ENCODE results near the gene LIX1. TPM values are rescaled to one million over a fixed set of nuclear protein-coding genes. Genes with fewer than 3 reads are reported as not detected.

Gene LIX1
- total and polyA plus RNA-seq, 12 donors, result 0.01 TPM; not detected in 11

- intact Hi-C loops (cut with DNase I), result no loop called here
- TF ChIP-seq, protein P1, sequence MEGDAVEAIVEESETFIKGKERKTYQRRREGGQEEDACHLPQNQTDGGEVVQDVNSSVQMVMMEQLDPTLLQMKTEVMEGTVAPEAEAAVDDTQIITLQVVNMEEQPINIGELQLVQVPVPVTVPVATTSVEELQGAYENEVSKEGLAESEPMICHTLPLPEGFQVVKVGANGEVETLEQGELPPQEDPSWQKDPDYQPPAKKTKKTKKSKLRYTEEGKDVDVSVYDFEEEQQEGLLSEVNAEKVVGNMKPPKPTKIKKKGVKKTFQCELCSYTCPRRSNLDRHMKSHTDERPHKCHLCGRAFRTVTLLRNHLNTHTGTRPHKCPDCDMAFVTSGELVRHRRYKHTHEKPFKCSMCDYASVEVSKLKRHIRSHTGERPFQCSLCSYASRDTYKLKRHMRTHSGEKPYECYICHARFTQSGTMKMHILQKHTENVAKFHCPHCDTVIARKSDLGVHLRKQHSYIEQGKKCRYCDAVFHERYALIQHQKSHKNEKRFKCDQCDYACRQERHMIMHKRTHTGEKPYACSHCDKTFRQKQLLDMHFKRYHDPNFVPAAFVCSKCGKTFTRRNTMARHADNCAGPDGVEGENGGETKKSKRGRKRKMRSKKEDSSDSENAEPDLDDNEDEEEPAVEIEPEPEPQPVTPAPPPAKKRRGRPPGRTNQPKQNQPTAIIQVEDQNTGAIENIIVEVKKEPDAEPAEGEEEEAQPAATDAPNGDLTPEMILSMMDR (IDR thresholded peaks at IDR 0.05), result no peak
- no peaks in the 10 kb centered on the region for H3K27me3 ChIP-seq
- H3K4me1 ChIP-seq, result peaks cover 0 to 6% (median 0%) of the 10 kb centered on the region in 9 donors
- no peaks in the 10 kb centered on the region for H3K36me3 ChIP-seq
- H3K9me3 ChIP-seq, result no peaks in the 10 kb centered on the region
- ATAC-seq (no peak), DNase-seq (no peak)
- WGBS, 2 donors, result 91 to 93% methylated on average over 5 of the region's 5 CpGs
- H3K27ac ChIP-seq, result no peak overlapping the region
- no peak overlapping the region for H3K4me3 ChIP-seq
Observed at GRCh38 chr5:97111004-97111403, 31.4 kb downstream of the LIX1 start.

- 96% methylated on average over 7 of the region's 7 CpGs for WGBS, 2 donors
- no peaks in the 10 kb centered on the region for H3K9me3 ChIP-seq
- intact Hi-C loops (cut with DNase I), result no loop called here
- no peak for ATAC-seq
- no peak overlapping the region for H3K27ac ChIP-seq
- no peaks in the 10 kb centered on the region for H3K4me1 ChIP-seq
- H3K4me3 ChIP-seq, result no peak overlapping the region
- no peaks in the 10 kb centered on the region for H3K36me3 ChIP-seq
- no peak for DNase-seq
- H3K27me3 ChIP-seq, result no peaks in the 10 kb centered on the region
- TF ChIP-seq, protein P1 (IDR thresholded peaks at IDR 0.05), result no peak
Observed at GRCh38 chr5:97107318-97107717, 35.1 kb downstream of the LIX1 start.

GRCh38 chr5:97106216-97106581 is 36.2 kb downstream of the LIX1 start:
- TF ChIP-seq, protein P1 (IDR thresholded peaks at IDR 0.05), result no peak
- ATAC-seq (no peak), DNase-seq (no peak)
- no peaks in the 10 kb centered on the region for H3K27me3 ChIP-seq
- no peaks in the 10 kb centered on the region for H3K4me1 ChIP-seq
- intact Hi-C loops (cut with DNase I), result no loop called here
- WGBS, 2 donors, result 64 to 69% methylated on average over 2 of the region's 2 CpGs
- no peaks in the 10 kb centered on the region for H3K9me3 ChIP-seq
- H3K36me3 ChIP-seq, result no peaks in the 10 kb centered on the region
- no peak overlapping the region for H3K4me3 ChIP-seq
- no peak overlapping the region for H3K27ac ChIP-seq

GRCh38 chr5:97105501-97106215 is 36.8 kb downstream of the LIX1 start:
- WGBS, 2 donors, result 88 to 91% methylated on average over 13 of the region's 13 CpGs
- Histone ChIP-seq H3K27ac (no peak overlapping the region), H3K27me3 (no peaks in the 10 kb centered on the region), H3K36me3 (no peaks in the 10 kb centered on the region), H3K4me1 (peaks cover 0 to 2% (median 0%) of the 10 kb centered on the region in 9 donors), H3K9me3 (no peaks in the 10 kb centered on the region), H3K4me3 (no peak overlapping the region)
- no peak for DNase-seq
- TF ChIP-seq, protein P1 (IDR thresholded peaks at IDR 0.05), result no peak
- no peak for ATAC-seq
- intact Hi-C loops (cut with DNase I), result no loop called here
